Measurements from ENCODE around the gene RAP1GAP. TPM values are rescaled to one million over a fixed set of nuclear protein-coding genes. Genes with fewer than 3 reads are reported as not detected.

RAP1GAP gene
- total and polyA plus RNA-seq, 2 donors from 2014 or later = 39.2 to 200 TPM

GRCh38 chr1:21685946-21686678 is 17.0 kb upstream of the RAP1GAP start:
- H3K4me3 ChIP-seq (ENCODE audit: low read length in 3 of 3) = no peak overlapping the region
- H3K9me3 ChIP-seq (ENCODE audit: control insufficient read depth in 2 of 3, insufficient read depth in 1 of 3, low read length in 3 of 3) = peaks cover 0 to 2% (median 0%) of the 10 kb centered on the region in 3 donors
- H3K9ac ChIP-seq (ENCODE audit: low read length in 3 of 3) = no peak overlapping the region
- H3K27me3 ChIP-seq (ENCODE audit: control insufficient read depth, insufficient read depth, low read length) = no peaks in the 10 kb centered on the region
- DNase-seq (no peak), FAIRE-seq (no peak)
- no peaks in the 10 kb centered on the region for H3K4me1 ChIP-seq (ENCODE audit: control insufficient read depth in 2 of 3, insufficient read depth in 2 of 3, low read depth in 1 of 3, low read length in 3 of 3)
- intact Hi-C loops (cut with DNase I) = no loop called here
- H3K36me3 ChIP-seq (ENCODE audit: control insufficient read depth in 2 of 3, insufficient read depth in 3 of 3, low read length in 3 of 3) = peaks cover 0 to 31% (median 16%) of the 10 kb centered on the region in 3 donors
- TF ChIP-seq CTCF (IDR thresholded peaks at IDR 0.05; ENCODE audit: borderline replicate concordance, extremely low read depth, insufficient read depth) = no peak
- no peak overlapping the region for H3K27ac ChIP-seq (ENCODE audit: low read depth in 2 of 2, low read length in 2 of 2)

GRCh38 chr1:21681426-21681825 is 12.3 kb upstream of the RAP1GAP start:
- DNase-seq (no peak), FAIRE-seq (no peak)
- TF ChIP-seq CTCF (IDR thresholded peaks at IDR 0.05; ENCODE audit: borderline replicate concordance, extremely low read depth, insufficient read depth) = no peak
- Histone ChIP-seq H3K27ac (ENCODE audit: low read depth in 2 of 2, low read length in 2 of 2) (no peak overlapping the region), H3K4me3 (ENCODE audit: low read length in 3 of 3) (no peak overlapping the region), H3K9me3 (ENCODE audit: control insufficient read depth in 2 of 3, insufficient read depth in 1 of 3, low read length in 3 of 3) (peaks cover 0 to 2% (median 0%) of the 10 kb centered on the region in 3 donors), H3K9ac (ENCODE audit: low read length in 3 of 3) (no peak overlapping the region), H3K27me3 (ENCODE audit: control insufficient read depth, insufficient read depth, low read length) (no peaks in the 10 kb centered on the region), H3K4me1 (ENCODE audit: control insufficient read depth in 2 of 3, insufficient read depth in 2 of 3, low read depth in 1 of 3, low read length in 3 of 3) (no peaks in the 10 kb centered on the region), H3K36me3 (ENCODE audit: control insufficient read depth in 2 of 3, insufficient read depth in 3 of 3, low read length in 3 of 3) (peaks cover 0 to 5% (median 2%) of the 10 kb centered on the region in 3 donors)
- intact Hi-C loops (cut with DNase I) = no loop called here

- no peak for DNase-seq
- H3K4me3 ChIP-seq (ENCODE audit: low read length in 3 of 3) = no peak overlapping the region
- H3K9me3 ChIP-seq (ENCODE audit: control insufficient read depth in 2 of 3, insufficient read depth in 1 of 3, low read length in 3 of 3) = peaks cover 0 to 2% (median 0%) of the 10 kb centered on the region in 3 donors
- no peaks in the 10 kb centered on the region for H3K4me1 ChIP-seq (ENCODE audit: control insufficient read depth in 2 of 3, insufficient read depth in 2 of 3, low read depth in 1 of 3, low read length in 3 of 3)
- no peak overlapping the region for H3K27ac ChIP-seq (ENCODE audit: low read depth in 2 of 2, low read length in 2 of 2)
- TF ChIP-seq CTCF (IDR thresholded peaks at IDR 0.05; ENCODE audit: borderline replicate concordance, extremely low read depth, insufficient read depth) = no peak
- no peak overlapping the region for H3K9ac ChIP-seq (ENCODE audit: low read length in 3 of 3)
- no peak for FAIRE-seq
- H3K36me3 ChIP-seq (ENCODE audit: control insufficient read depth in 2 of 3, insufficient read depth in 3 of 3, low read length in 3 of 3) = peaks cover 0 to 2% (median 0%) of the 10 kb centered on the region in 3 donors
- H3K27me3 ChIP-seq (ENCODE audit: control insufficient read depth, insufficient read depth, low read length) = no peaks in the 10 kb centered on the region
- intact Hi-C loops (cut with DNase I) = no loop called here
These were observed 11.8 kb upstream of the RAP1GAP start for GRCh38 chr1:21680918-21681317.
